H1 (cell line): Measurements from ENCODE around the gene TLR2. TPM values are rescaled to one million over a fixed set of nuclear protein-coding genes. Genes with fewer than 3 reads are reported as not detected.
A peak's percentile ranks its signal among the peaks of the same experiment; 100 is the strongest.

ENCODE experiments used
- CTCF ChIA-PET: fragments of 300-600 bp; sonication (Branson Sonifier 250); formaldehyde crosslinking; loops from one replicate; lab custom pipeline; 2021; ENCODE audit not compliant: partially characterized antibody; lab: Charles Lee
- POLR2A ChIA-PET: fragments of 300-600 bp; sonication (Branson Sonifier 250); formaldehyde crosslinking; loops from one replicate; lab custom pipeline; 2021; ENCODE audit warnings: inconsistent platforms; ENCODE audit not compliant: partially characterized antibody; lab: Charles Lee
- DNase-seq, 2 experiments: peaks; one replicate each; pipeline versions ENCODE4 v3.0.0 to v3.0.0-alpha.2; 2010 to 2022; ENCODE audit warnings: low spot score in 2 of 2, low read depth in 1 of 2, mixed read lengths in 1 of 2
- FAIRE-seq: peaks from 2 replicates; lab custom pipeline; 2011; peaks lifted over from hg19 to GRCh38; lab: Jason Lieb, UNC
- H2AFZ ChIP-seq: 2 replicates; pipeline ENCODE4 v1.8.1; 2012; ENCODE audit warnings: low read length, inconsistent platforms
- H2AK5ac ChIP-seq: 2 replicates; pipeline ENCODE4 v1.6.1; 2013; ENCODE audit warnings: low read depth, low read length
- H2BK120ac ChIP-seq: replicated peaks from 2 replicates; pipeline ENCODE3; 2013; ENCODE audit warnings: low read depth, low read length, inconsistent platforms
- H2BK12ac ChIP-seq: 2 replicates; pipeline ENCODE4 v1.6.1; 2013; ENCODE audit warnings: low read depth, low read length
- H2BK15ac ChIP-seq: 2 replicates; pipeline ENCODE4 v1.6.1; 2013; ENCODE audit warnings: low read length
- H2BK20ac ChIP-seq: 2 replicates; pipeline ENCODE4 v1.6.1; 2013; ENCODE audit warnings: low read length
- H2BK5ac ChIP-seq: 2 replicates; pipeline ENCODE4 v1.6.1; 2013; ENCODE audit warnings: low read depth, low read length
- H3K14ac ChIP-seq: 2 replicates; pipeline ENCODE4 v1.6.1; 2013; ENCODE audit warnings: inconsistent platforms; ENCODE audit not compliant: insufficient read length
- H3K18ac ChIP-seq: 2 replicates; pipeline ENCODE4 v1.6.1; 2013; ENCODE audit warnings: low read length; ENCODE audit errors: extremely low read depth
- H3K23ac ChIP-seq: 2 replicates; pipeline ENCODE4 v1.6.1; 2013; ENCODE audit warnings: inconsistent platforms; ENCODE audit not compliant: insufficient read length
- H3K23me2 ChIP-seq: 2 replicates; pipeline ENCODE4 v1.6.1; 2013; ENCODE audit warnings: low read depth, low read length
- H3K27ac ChIP-seq: 2 replicates; pipeline ENCODE4 v1.6.1; 2011; ENCODE audit warnings: low read depth, low read length, inconsistent platforms
- H3K27me3 ChIP-seq, 4 experiments: replicated peaks in 1 of 4; 1 replicate in 1 of 4; 2 replicates in 3 of 4; pipeline versions ENCODE4 v1.6.1 to v1.8.1; 2011 to 2013; ENCODE audit warnings: low read length in 3 of 4, mild to moderate bottlenecking in 3 of 4, inconsistent platforms in 2 of 4, mixed read lengths in 2 of 4, moderate library complexity in 1 of 4; ENCODE audit not compliant: control insufficient read depth in 3 of 4, insufficient read depth in 3 of 4; ENCODE audit errors: extremely low read depth in 1 of 4
- H3K36me3 ChIP-seq, 4 experiments: 2 replicates each; pipeline versions ENCODE4 v1.6.1 to v1.8.1; 2011 to 2013; ENCODE audit warnings: mild to moderate bottlenecking in 4 of 4, low read length in 3 of 4, moderate library complexity in 2 of 4, control low read depth in 1 of 4, inconsistent platforms in 1 of 4; ENCODE audit not compliant: insufficient read depth in 4 of 4, control insufficient read depth in 2 of 4
- H3K4ac ChIP-seq: replicated peaks from 2 replicates; pipeline ENCODE3; 2013; ENCODE audit warnings: low read length, low read depth, mixed read lengths, inconsistent platforms; ENCODE audit not compliant: insufficient read length
- H3K4me1 ChIP-seq, 4 experiments: replicated peaks in 1 of 4; 1 replicate in 1 of 4; 2 replicates in 3 of 4; pipeline versions ENCODE4 v1.6.1 to v1.8.1; 2011 to 2013; ENCODE audit warnings: low read length in 3 of 4, inconsistent platforms in 2 of 4, mixed read lengths in 1 of 4; ENCODE audit not compliant: insufficient read depth in 4 of 4, control insufficient read depth in 3 of 4
- H3K4me2 ChIP-seq, 2 experiments: 2 replicates each; pipeline versions ENCODE4 v1.6.1 to v1.8.1; 2011 to 2013; ENCODE audit warnings: low read depth in 2 of 2, low read length in 2 of 2, control low read depth in 1 of 2, inconsistent platforms in 1 of 2, mild to moderate bottlenecking in 1 of 2; ENCODE audit not compliant: insufficient read depth in 1 of 2
- H3K4me3 ChIP-seq, 4 experiments: fragments of 200-600, 300-600 bp in 1 of 4; sonication (generic), shearing (Covaris generic), sonication (Bioruptor Twin) in 1 of 4; 2 replicates each; pipeline versions ENCODE4 v1.5.1 to v1.8.1; 2011 to 2016; ENCODE audit warnings: low read length in 4 of 4, low read depth in 3 of 4, control low read depth in 2 of 4, inconsistent platforms in 2 of 4, mild to moderate bottlenecking in 2 of 4, mixed read lengths in 1 of 4, moderate library complexity in 1 of 4; ENCODE audit not compliant: insufficient read depth in 2 of 4; ENCODE audit errors: extremely low read depth in 1 of 4
- H3K56ac ChIP-seq: replicated peaks from 2 replicates; pipeline ENCODE3; 2013; ENCODE audit warnings: low read depth, mild to moderate bottlenecking, mixed read lengths, low read length, inconsistent platforms; ENCODE audit not compliant: insufficient read length
- H3K79me1 ChIP-seq: 2 replicates; pipeline ENCODE4 v1.6.1; 2013; ENCODE audit warnings: low read depth, low read length, control low read depth
- H3K79me2 ChIP-seq, 2 experiments: 2 replicates each; pipeline versions ENCODE4 v1.6.1 to v1.8.1; 2012 to 2013; ENCODE audit warnings: low read length in 2 of 2, mild to moderate bottlenecking in 2 of 2, inconsistent platforms in 1 of 2; ENCODE audit not compliant: insufficient read depth in 2 of 2, control insufficient read depth in 1 of 2
- H3K9ac ChIP-seq, 4 experiments: replicated peaks in 1 of 4; 1 replicate in 1 of 4; 2 replicates in 3 of 4; pipeline versions ENCODE4 v1.6.1 to v1.8.1; 2011 to 2013; ENCODE audit warnings: low read depth in 3 of 4, low read length in 3 of 4, control low read depth in 2 of 4, mild to moderate bottlenecking in 2 of 4, moderate library complexity in 2 of 4, inconsistent platforms in 1 of 4; ENCODE audit errors: extremely low read depth in 1 of 4
- H3K9me3 ChIP-seq, 2 experiments: 2 replicates each; pipeline versions ENCODE4 v1.6.1 to v1.8.1; 2012 to 2013; ENCODE audit warnings: mild to moderate bottlenecking in 2 of 2, moderate library complexity in 2 of 2, control low read depth in 1 of 2, inconsistent platforms in 1 of 2, low read depth in 1 of 2, low read length in 1 of 2, mixed read lengths in 1 of 2; ENCODE audit not compliant: insufficient read depth in 2 of 2
- H4K20me1 ChIP-seq, 2 experiments: replicated peaks in 1 of 2; 2 replicates each; pipeline versions ENCODE3 to v1.8.1; 2011 to 2013; ENCODE audit warnings: inconsistent platforms in 2 of 2, low read length in 2 of 2, mild to moderate bottlenecking in 1 of 2; ENCODE audit not compliant: insufficient read depth in 2 of 2, control insufficient read depth in 1 of 2
- H4K5ac ChIP-seq: 2 replicates; pipeline ENCODE4 v1.6.1; 2013; ENCODE audit warnings: low read length, low read depth, mixed read lengths, inconsistent platforms; ENCODE audit not compliant: insufficient read length
- H4K8ac ChIP-seq: 2 replicates; pipeline ENCODE4 v1.8.0; 2013; ENCODE audit warnings: mild to moderate bottlenecking, moderate library complexity, low read length, inconsistent platforms; ENCODE audit not compliant: insufficient read depth; ENCODE audit errors: extremely low read depth
- H4K91ac ChIP-seq: replicated peaks from 2 replicates; pipeline ENCODE3; 2013; ENCODE audit warnings: low read length, mixed read lengths, inconsistent platforms; ENCODE audit not compliant: insufficient read length
- BCL11A ChIP-seq, 2 experiments: IDR thresholded peaks; one replicate each; pipeline ENCODE4 v1.6.1; 2011; ENCODE audit warnings: low read depth in 2 of 2, low read length in 2 of 2, mild to moderate bottlenecking in 2 of 2
- BRCA1 ChIP-seq: IDR thresholded peaks from 2 replicates; pipeline ENCODE4 v1.6.1; 2012; ENCODE audit warnings: low read depth, low read length, improper control_type of control experiment
- CHD2 ChIP-seq: IDR thresholded peaks from 2 replicates; pipeline ENCODE4 v1.6.1; 2012; ENCODE audit warnings: low read length, improper control_type of control experiment
- CREB1 ChIP-seq: IDR thresholded peaks from 2 replicates; pipeline ENCODE4 v1.6.1; 2012; ENCODE audit warnings: inconsistent platforms
- EGR1 ChIP-seq: IDR thresholded peaks from 2 replicates; pipeline ENCODE4 v1.6.1; 2011; ENCODE audit warnings: low read depth, low read length, borderline replicate concordance
- JUND ChIP-seq: IDR thresholded peaks from 2 replicates; pipeline ENCODE4 v1.6.1; 2011; ENCODE audit warnings: mild to moderate bottlenecking, improper control_type of control experiment, low read length
- KDM5A ChIP-seq: fragments of 200-600 bp; IDR thresholded peaks from 2 replicates; pipeline ENCODE4 v1.7.1; 2012; ENCODE audit warnings: mild to moderate bottlenecking, low read length, inconsistent platforms, mixed read lengths
- POLR2AphosphoS5 ChIP-seq: IDR thresholded peaks from 2 replicates; pipeline ENCODE4 v1.6.1; 2011; ENCODE audit warnings: low read depth, low read length
- RXRA ChIP-seq: IDR thresholded peaks from 2 replicates; pipeline ENCODE4 v1.6.1; 2011; ENCODE audit warnings: low read depth, mild to moderate bottlenecking, low read length, moderate library complexity; ENCODE audit not compliant: insufficient read depth
- SIN3A ChIP-seq, 2 experiments: IDR thresholded peaks in 1 of 2; conservative IDR thresholded peaks in 1 of 2; 2 replicates each; pipeline ENCODE4 v1.6.1; 2011 to 2012; ENCODE audit warnings: low read length in 2 of 2, improper control_type of control experiment in 1 of 2, low read depth in 1 of 2, mild to moderate bottlenecking in 1 of 2
- SIRT6 ChIP-seq: IDR thresholded peaks from one replicate; pipeline ENCODE4 v1.7.1; 2012; ENCODE audit warnings: low read length, inconsistent platforms
- SP2 ChIP-seq: IDR thresholded peaks from 2 replicates; pipeline ENCODE4 v1.6.1; 2012; ENCODE audit warnings: mild to moderate bottlenecking, low read length, inconsistent platforms
- SP4 ChIP-seq: IDR thresholded peaks from 2 replicates; pipeline ENCODE4 v1.6.1; 2012; ENCODE audit warnings: low read length, inconsistent platforms
- YY1 ChIP-seq: IDR thresholded peaks from 2 replicates; pipeline ENCODE4 v1.6.1; 2011; ENCODE audit warnings: low read depth, mild to moderate bottlenecking, low read length
- ZNF274 ChIP-seq: IDR thresholded peaks from 2 replicates; pipeline ENCODE4 v1.7.0; 2012; ENCODE audit warnings: low read length, borderline replicate concordance; ENCODE audit errors: extremely low read depth
- WGBS, 2 experiments: shearing (Covaris generic) in 1 of 2; methylation state at CpG; one replicate each; pipeline versions ENCODE4 v1.1.6 to v1.1.7; 2013 to 2015; ENCODE audit warnings: low lambda C conversion rate in 2 of 2, mixed read lengths in 2 of 2, inconsistent platforms in 1 of 2, low coverage in 1 of 2, missing lambda C conversion rate in 1 of 2; ENCODE audit not compliant: insufficient replicate concordance in 2 of 2, insufficient coverage in 1 of 2, insufficient read length in 1 of 2; ENCODE audit errors: extremely low coverage in 1 of 2, missing lambda C conversion rate in 1 of 2; 5-methylcytosine and 5-hydroxymethylcytosine counted together
- polyA plus RNA-seq, 7 experiments: library from polyadenylated mRNA; depleted of rRNA in 3 of 7; stranded (reverse) in 5 of 7; unstranded in 2 of 7; fragments of >200 nt in 5 of 7; fragments of 200-250 nt in 2 of 7; gene quantifications; 1 replicate in 5 of 7; 2 replicates in 1 of 7; 4 replicates in 1 of 7; pipeline versions ENCODE4 v1.2.1 to v1.2.3, GENCODE V29; 2011 to 2013; ENCODE audit warnings: missing spikeins in 2 of 7, mixed read lengths in 2 of 7
- total RNA-seq: library from RNA; stranded (reverse); fragmentation: NEBNext Ultra II Directional; extraction: Animal tissue kit (Norgen Biotek cat#: 25700); gene quantifications from 2 replicates; pipeline ENCODE4 v1.2.1, GENCODE V29; 2021

TLR2 gene
- total and polyA plus RNA-seq, 2 of the 8 experiments (the other 6 are each of a cell fraction or from before 2014, with no cell fraction given) = 1.3 TPM

GRCh38 chr4:153652051-153652784 is 31.9 kb upstream of the TLR2 start:
- Histone ChIP-seq H3K18ac (0 out of 2 replicates have a peak overlapping the region, but pooled peaks have one; percentile 38), H2BK12ac (no peak overlapping the region), H2BK15ac (no peak overlapping the region), H3K4me3 (no peak overlapping the region), H3K14ac (no peak overlapping the region), H3K23ac (no peak overlapping the region), H3K79me2 (no peaks in the 10 kb centered on the region), H4K5ac (no peak overlapping the region), H4K91ac (no peak overlapping the region), H2AFZ (no peak overlapping the region; the same call in 1 of the 2 replicates), H3K27me3 (no peaks in the 10 kb centered on the region), H3K9ac (no peak overlapping the region), H3K4me2 (no peak overlapping the region), H2BK20ac (no peak overlapping the region), H3K9me3 (no peaks in the 10 kb centered on the region), H3K79me1 (no peaks in the 10 kb centered on the region), H3K23me2 (no peaks in the 10 kb centered on the region), H2AK5ac (no peak overlapping the region), H3K4ac (no peak overlapping the region), H3K56ac (no peak overlapping the region), H3K27ac (no peak overlapping the region), H3K36me3 (no peaks in the 10 kb centered on the region), H4K20me1 (no peaks in the 10 kb centered on the region), H3K4me1 (peaks cover 0 to 10% (median 1%) of the 10 kb centered on the region in 4 experiments; a peak in 2 of 7 replicates), H4K8ac (no peak overlapping the region), H2BK120ac (no peak overlapping the region), H2BK5ac (no peak overlapping the region)
- ChIA-PET CTCF (interaction anchor here (1.1 to 9.6 kb wide), 8 partner anchors 8 to 306 kb away, joined by 3 to 142 read pairs (median 8); no protein-coding TSS in a partner anchor), POLR2A (no interaction called here)
- 78% methylated on average over 11 of the region's 11 CpGs; no CpG with 5 or more reads in 1 of the 2 experiments for WGBS, 2 experiments
- FAIRE-seq = no peak
- DNase-seq = no peak
- no peak for TF ChIP-seq SP4
- TF ChIP-seq SIN3A (conservative IDR thresholded peaks at IDR 0.05 in 1 of 2, IDR thresholded peaks at IDR 0.05 in 1 of 2; ENCODE audit: low read depth in 1 of 2, low read length in 2 of 2) = no peak
- no peak for TF ChIP-seq SIRT6
- TF ChIP-seq CHD2 = no peak
- TF ChIP-seq BRCA1 = no peak
- no peak for TF ChIP-seq EGR1
- TF ChIP-seq YY1 = no peak
- no peak for TF ChIP-seq JUND
- TF ChIP-seq RXRA = no peak
- TF ChIP-seq KDM5A = no peak
- TF ChIP-seq BCL11A (IDR thresholded peaks at IDR 0.05; ENCODE audit: low read depth in 2 of 2, low read length in 2 of 2) = no peak
- no peak for TF ChIP-seq ZNF274
- no peak for TF ChIP-seq POLR2AphosphoS5
- TF ChIP-seq CREB1 = no peak
- no peak for TF ChIP-seq SP2
